ENCODE results near the gene FYB1. TPM values are rescaled to one million over a fixed set of nuclear protein-coding genes. Genes with fewer than 3 reads are reported as not detected.

FYB1 gene
- total RNA-seq, 2 donors from 2014 or later = 3.1 to 4.0 TPM

GRCh38 chr5:39228596-39228995 is 9.2 kb upstream of the FYB1 start:
- Histone ChIP-seq H3K27me3 (replicated peaks; ENCODE audit: insufficient read depth) (no peaks in the 10 kb centered on the region), H3K4me1 (replicated peaks) (no peaks in the 10 kb centered on the region), H3K4me3 (no peak overlapping the region), H3K36me3 (no peaks in the 10 kb centered on the region), H3K27ac (no peak overlapping the region), H3K9me3 (no peaks in the 10 kb centered on the region)
- intact Hi-C loops (cut with DNase I) = no loop called here
- DNase-seq (ENCODE audit: low spot score) = no peak
- 66% methylated on average over 3 of the region's 3 CpGs for WGBS
- TF ChIP-seq, protein P1, sequence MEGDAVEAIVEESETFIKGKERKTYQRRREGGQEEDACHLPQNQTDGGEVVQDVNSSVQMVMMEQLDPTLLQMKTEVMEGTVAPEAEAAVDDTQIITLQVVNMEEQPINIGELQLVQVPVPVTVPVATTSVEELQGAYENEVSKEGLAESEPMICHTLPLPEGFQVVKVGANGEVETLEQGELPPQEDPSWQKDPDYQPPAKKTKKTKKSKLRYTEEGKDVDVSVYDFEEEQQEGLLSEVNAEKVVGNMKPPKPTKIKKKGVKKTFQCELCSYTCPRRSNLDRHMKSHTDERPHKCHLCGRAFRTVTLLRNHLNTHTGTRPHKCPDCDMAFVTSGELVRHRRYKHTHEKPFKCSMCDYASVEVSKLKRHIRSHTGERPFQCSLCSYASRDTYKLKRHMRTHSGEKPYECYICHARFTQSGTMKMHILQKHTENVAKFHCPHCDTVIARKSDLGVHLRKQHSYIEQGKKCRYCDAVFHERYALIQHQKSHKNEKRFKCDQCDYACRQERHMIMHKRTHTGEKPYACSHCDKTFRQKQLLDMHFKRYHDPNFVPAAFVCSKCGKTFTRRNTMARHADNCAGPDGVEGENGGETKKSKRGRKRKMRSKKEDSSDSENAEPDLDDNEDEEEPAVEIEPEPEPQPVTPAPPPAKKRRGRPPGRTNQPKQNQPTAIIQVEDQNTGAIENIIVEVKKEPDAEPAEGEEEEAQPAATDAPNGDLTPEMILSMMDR (IDR thresholded peaks at IDR 0.05) = no peak
- no peak for TF ChIP-seq POLR2AphosphoS5 (IDR thresholded peaks at IDR 0.05)
- no peak for TF ChIP-seq POLR2A (IDR thresholded peaks at IDR 0.05)

GRCh38 chr5:39226558-39226957 is 7.2 kb upstream of the FYB1 start:
- no peak overlapping the region for H3K4me3 ChIP-seq
- no peaks in the 10 kb centered on the region for H3K36me3 ChIP-seq
- no peaks in the 10 kb centered on the region for H3K27me3 ChIP-seq (replicated peaks; ENCODE audit: insufficient read depth)
- H3K4me1 ChIP-seq (replicated peaks) = no peaks in the 10 kb centered on the region
- intact Hi-C loops (cut with DNase I) = no loop called here
- no peak overlapping the region for H3K27ac ChIP-seq
- 84% methylated on average over 1 of the region's 1 CpG for WGBS
- no peak for DNase-seq (ENCODE audit: low spot score)
- H3K9me3 ChIP-seq = no peaks in the 10 kb centered on the region
- TF ChIP-seq, protein P1 (IDR thresholded peaks at IDR 0.05) = no peak
- no peak for TF ChIP-seq POLR2A (IDR thresholded peaks at IDR 0.05)
- TF ChIP-seq POLR2AphosphoS5 (IDR thresholded peaks at IDR 0.05) = no peak

- Histone ChIP-seq H3K27ac (no peak overlapping the region), H3K4me3 (no peak overlapping the region), H3K27me3 (replicated peaks; ENCODE audit: insufficient read depth) (no peaks in the 10 kb centered on the region), H3K36me3 (no peaks in the 10 kb centered on the region), H3K9me3 (no peaks in the 10 kb centered on the region), H3K4me1 (replicated peaks) (no peaks in the 10 kb centered on the region)
- WGBS = 48% methylated on average over 3 of the region's 3 CpGs
- DNase-seq (ENCODE audit: low spot score) = no peak
- intact Hi-C loops (cut with DNase I) = no loop called here
- TF ChIP-seq, protein P1 (IDR thresholded peaks at IDR 0.05) = no peak
- TF ChIP-seq POLR2A (IDR thresholded peaks at IDR 0.05) (no peak), POLR2AphosphoS5 (IDR thresholded peaks at IDR 0.05) (no peak)
Observed at GRCh38 chr5:39226100-39226451, 6.7 kb upstream of the FYB1 start.

- H3K36me3 ChIP-seq = no peaks in the 10 kb centered on the region
- TF ChIP-seq, protein P1 (IDR thresholded peaks at IDR 0.05) = no peak
- TF ChIP-seq POLR2AphosphoS5 (IDR thresholded peaks at IDR 0.05) (no peak), POLR2A (IDR thresholded peaks at IDR 0.05) (no peak)
- H3K9me3 ChIP-seq = no peaks in the 10 kb centered on the region
- no peak overlapping the region for H3K27ac ChIP-seq
- WGBS = 90% methylated on average over 2 of the region's 2 CpGs
- intact Hi-C loops (cut with DNase I) = no loop called here
- DNase-seq (ENCODE audit: low spot score) = no peak
- no peaks in the 10 kb centered on the region for H3K27me3 ChIP-seq (replicated peaks; ENCODE audit: insufficient read depth)
- no peaks in the 10 kb centered on the region for H3K4me1 ChIP-seq (replicated peaks)
- no peak overlapping the region for H3K4me3 ChIP-seq
Observed at GRCh38 chr5:39225405-39226099, 6.2 kb upstream of the FYB1 start.

DNA sequence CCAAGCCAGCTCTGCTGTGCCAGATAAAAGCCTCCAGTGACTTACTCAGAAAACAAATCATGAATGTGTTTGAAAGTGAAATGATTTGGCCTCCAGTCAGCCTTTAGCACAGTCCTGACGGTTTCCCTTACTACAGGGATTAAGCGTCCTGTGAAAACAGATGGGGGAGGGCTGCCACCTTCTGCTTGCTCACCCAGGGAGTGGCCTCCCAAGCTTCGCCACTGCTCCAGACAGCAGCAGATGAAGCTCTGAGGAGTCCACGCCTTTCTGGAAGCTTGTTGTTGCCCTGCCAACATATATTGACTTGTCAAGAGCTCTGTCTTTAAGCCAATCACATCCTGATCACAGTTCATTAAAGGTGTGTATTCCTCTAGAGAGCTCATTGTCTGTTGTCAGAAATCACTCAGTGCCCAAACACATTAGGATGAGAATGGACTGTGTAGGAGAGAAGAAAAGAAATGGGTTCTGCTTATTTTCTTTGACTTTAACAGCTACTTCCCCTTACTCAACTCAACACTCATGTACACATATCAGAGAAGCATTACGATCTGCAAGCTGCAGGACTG is 4.9 kb upstream of the FYB1 start:
- Histone ChIP-seq H3K27ac (no peak overlapping the region), H3K4me1 (replicated peaks) (no peaks in the 10 kb centered on the region), H3K36me3 (no peaks in the 10 kb centered on the region), H3K9me3 (no peaks in the 10 kb centered on the region), H3K27me3 (replicated peaks; ENCODE audit: insufficient read depth) (no peaks in the 10 kb centered on the region), H3K4me3 (no peak overlapping the region)
- TF ChIP-seq POLR2AphosphoS5 (IDR thresholded peaks at IDR 0.05) (no peak), POLR2A (IDR thresholded peaks at IDR 0.05) (no peak)
- TF ChIP-seq, protein P1 (IDR thresholded peaks at IDR 0.05) = no peak
- WGBS = 42% methylated on average over 5 of the region's 5 CpGs
- intact Hi-C loops (cut with DNase I) = no loop called here
- no peak for DNase-seq (ENCODE audit: low spot score)
